Parathyroid adenoma (tissue), 2 donors: Measurements from ENCODE around the gene HSD17B1.
"Not testable (repeated sequence)": the region's sequence is repeated elsewhere in the genome, so short reads cannot be mapped to it uniquely, and the experiment has no call there.

Experiments used
- H2AFZ ChIP-seq: fragments of 300-600 bp; sonication (generic); one replicate; pipeline ENCODE4 v1.7.0; 2017; ENCODE audit warnings: antibody characterized with exemption, mild to moderate bottlenecking
- H3K27ac ChIP-seq: fragments of 300-600 bp; sonication (generic); one replicate; pipeline ENCODE4 v1.7.0; 2017
- H3K27me3 ChIP-seq: fragments of 300-600 bp; sonication (generic); one replicate; pipeline ENCODE4 v1.7.0; 2017; ENCODE audit warnings: low read length; ENCODE audit not compliant: control insufficient read depth, insufficient read depth
- H3K36me3 ChIP-seq: fragments of 300-600 bp; sonication (generic); one replicate; pipeline ENCODE4 v1.7.0; 2017; ENCODE audit warnings: low read length; ENCODE audit not compliant: control insufficient read depth, insufficient read depth
- H3K4me1 ChIP-seq: fragments of 300-600 bp; sonication (generic); one replicate; pipeline ENCODE4 v1.7.0; 2017; ENCODE audit warnings: control low read depth
- H3K4me2 ChIP-seq: fragments of 300-600 bp; sonication (generic); one replicate; pipeline ENCODE4 v1.7.0; 2017; ENCODE audit warnings: low read length
- H3K4me3 ChIP-seq: fragments of 300-600 bp; sonication (generic); one replicate; pipeline ENCODE4 v1.7.0; 2017; ENCODE audit warnings: low read depth, low read length
- H3K79me2 ChIP-seq: fragments of 300-600 bp; sonication (generic); one replicate; pipeline ENCODE4 v1.7.0; 2017; ENCODE audit warnings: control low read depth
- H3K9ac ChIP-seq: fragments of 300-600 bp; sonication (generic); one replicate; pipeline ENCODE4 v1.7.0; 2017; ENCODE audit warnings: mild to moderate bottlenecking
- H3K9me3 ChIP-seq: fragments of 300-600 bp; sonication (generic); one replicate; pipeline ENCODE4 v1.7.0; 2017; ENCODE audit warnings: low read length; ENCODE audit not compliant: control insufficient read depth
- CTCF ChIP-seq: fragments of 300-600 bp; sonication (generic); IDR thresholded peaks from one replicate; pipeline ENCODE4 v1.7.0; 2017; ENCODE audit warnings: antibody characterized with exemption, mild to moderate bottlenecking
- donor health status: primary hyperparathyroidism.

HSD17B1 gene

GRCh38 chr17:42553161-42553818 lies 567 bp downstream of the HSD17B1 start:
- H3K9ac ChIP-seq = no peak overlapping the region
- H3K4me2 ChIP-seq = no peak overlapping the region
- no peaks in the 10 kb centered on the region for H3K9me3 ChIP-seq
- no peak for TF ChIP-seq CTCF
- peak overlapping the region; percentile 96 for H3K4me3 ChIP-seq
- no peak overlapping the region for H2AFZ ChIP-seq
- peaks cover 4% of the 10 kb centered on the region for H3K79me2 ChIP-seq
- no peak overlapping the region for H3K27ac ChIP-seq
- no peaks in the 10 kb centered on the region for H3K36me3 ChIP-seq
- H3K27me3 ChIP-seq = no peaks in the 10 kb centered on the region
- peaks cover 4% of the 10 kb centered on the region for H3K4me1 ChIP-seq

GRCh38 chr17:42553866-42554249 lies 1.1 kb downstream of the HSD17B1 start:
- no peak for TF ChIP-seq CTCF
- Histone ChIP-seq H2AFZ (peak overlapping the region; percentile 96), H3K79me2 (peaks cover 4% of the 10 kb centered on the region), H3K27ac (peak overlapping the region; percentile 89), H3K27me3 (no peaks in the 10 kb centered on the region), H3K4me3 (peak overlapping the region; percentile 96), H3K36me3 (no peaks in the 10 kb centered on the region), H3K9ac (peak overlapping the region; percentile 77), H3K4me2 (peak overlapping the region; percentile 97), H3K4me1 (peaks cover 4% of the 10 kb centered on the region), H3K9me3 (no peaks in the 10 kb centered on the region)

GRCh38 chr17:42554250-42555121 lies 1.8 kb downstream of the HSD17B1 start:
- Histone ChIP-seq H3K79me2 (peaks cover 4% of the 10 kb centered on the region), H3K9me3 (no peaks in the 10 kb centered on the region), H3K4me1 (peaks cover 4% of the 10 kb centered on the region), H3K27ac (peak overlapping the region; percentile 89), H2AFZ (peak overlapping the region; percentile 96), H3K36me3 (no peaks in the 10 kb centered on the region), H3K4me2 (peak overlapping the region; percentile 97), H3K27me3 (no peaks in the 10 kb centered on the region), H3K4me3 (peak overlapping the region; percentile 96), H3K9ac (peak overlapping the region; percentile 77)
- peak; percentile 21 for TF ChIP-seq CTCF

GRCh38 chr17:42555122-42555622 lies 2.4 kb downstream of the HSD17B1 start:
- H3K36me3 ChIP-seq = no peaks in the 10 kb centered on the region
- H3K4me1 ChIP-seq = peaks cover 4% of the 10 kb centered on the region
- H3K4me2 ChIP-seq = peak overlapping the region; percentile 97
- no peaks in the 10 kb centered on the region for H3K9me3 ChIP-seq
- peak overlapping the region; percentile 77 for H3K9ac ChIP-seq
- peak overlapping the region; percentile 89 for H3K27ac ChIP-seq
- no peaks in the 10 kb centered on the region for H3K27me3 ChIP-seq
- peak overlapping the region; percentile 96 for H2AFZ ChIP-seq
- H3K79me2 ChIP-seq = peaks cover 4% of the 10 kb centered on the region
- peak overlapping the region; percentile 96 for H3K4me3 ChIP-seq
- TF ChIP-seq CTCF = no peak

GRCh38 chr17:42555961-42556617 lies 3.4 kb downstream of the HSD17B1 start:
- not testable (repeated sequence) for H3K9ac ChIP-seq, H3K27me3 ChIP-seq, H3K79me2 ChIP-seq, H3K36me3 ChIP-seq, H3K4me1 ChIP-seq, H3K9me3 ChIP-seq, H3K4me3 ChIP-seq, H2AFZ ChIP-seq, H3K4me2 ChIP-seq, H3K27ac ChIP-seq
